Small intestine (tissue), 7 donors: ENCODE data around the gene ANKLE1. TPM values are rescaled to one million over a fixed set of nuclear protein-coding genes. Genes with fewer than 3 reads are reported as not detected.

ENCODE experiments used
- DNase-seq, 2 donors: peaks; one replicate each; pipeline versions ENCODE4 v3.0.0 to v3.0.0-alpha.2; 2013
- FAIRE-seq: peaks from 2 replicates; lab custom pipeline; 2012; peaks lifted over from hg19 to GRCh38; lab: Jason Lieb, UNC
- H3K27ac ChIP-seq, 3 donors: one replicate each; pipeline ENCODE4 v1.5.1; 2013; ENCODE audit warnings: low read length in 2 of 3, mild to moderate bottlenecking in 2 of 3, control low read depth in 1 of 3, inconsistent platforms in 1 of 3, low read depth in 1 of 3, moderate library complexity in 1 of 3
- H3K27me3 ChIP-seq, 3 donors: one replicate each; pipeline ENCODE4 v1.6.1; 2013; ENCODE audit warnings: low read length in 3 of 3, inconsistent platforms in 1 of 3; ENCODE audit not compliant: control insufficient read depth in 3 of 3, insufficient read depth in 3 of 3
- H3K36me3 ChIP-seq, 3 donors: one replicate each; pipeline ENCODE4 v1.6.1; 2013; ENCODE audit warnings: low read length in 3 of 3, inconsistent platforms in 1 of 3, low read depth in 1 of 3, mild to moderate bottlenecking in 1 of 3, moderate library complexity in 1 of 3; ENCODE audit not compliant: control insufficient read depth in 3 of 3, insufficient read depth in 2 of 3
- H3K4me1 ChIP-seq, 3 donors: one replicate each; pipeline ENCODE4 v1.6.1; 2013; ENCODE audit warnings: low read length in 2 of 3, inconsistent platforms in 1 of 3, low read depth in 1 of 3, mild to moderate bottlenecking in 1 of 3, moderate library complexity in 1 of 3; ENCODE audit not compliant: control insufficient read depth in 3 of 3, insufficient read depth in 2 of 3
- H3K4me3 ChIP-seq, 3 donors: one replicate each; pipeline ENCODE4 v1.5.1; 2013; ENCODE audit warnings: low read length in 3 of 3, control low read depth in 1 of 3, inconsistent platforms in 1 of 3, low read depth in 1 of 3, mild to moderate bottlenecking in 1 of 3, moderate library complexity in 1 of 3
- H3K9me3 ChIP-seq, 2 donors: one replicate each; pipeline ENCODE4 v1.6.1; 2013; ENCODE audit warnings: low read depth in 1 of 2, low read length in 1 of 2; ENCODE audit not compliant: control insufficient read depth in 2 of 2, insufficient read depth in 1 of 2
- WGBS, 3 donors: extraction: QIAGEN DNeasy Blood & Tissue Kit; methylation state at CpG; one replicate each; pipeline ENCODE4 v1.1.7; 2013; 5-methylcytosine and 5-hydroxymethylcytosine counted together
- polyA plus RNA-seq, 4 donors: library from polyadenylated mRNA; stranded (reverse) in 3 of 4; unstranded in 1 of 4; fragments of 200-250 nt in 3 of 4; fragments of 120-200 nt in 1 of 4; gene quantifications; one replicate each; pipeline versions ENCODE4 v1.2.1 to v1.2.3, GENCODE V29; 2013
- donor health status: healthy with polysubstance abuse.
- donor health status: control.
- donor health status: control.
- donor health status: Bipolar disorder and iron deficiency.
- donor health status: healthy.

Gene ANKLE1
- polyA plus RNA-seq, 4 donors: 0.15 to 0.71 (median 0.22) TPM; not detected in 1

- Histone ChIP-seq H3K36me3 (peaks cover 0 to 4% (median 0%) of the 10 kb centered on the region in 3 donors), H3K27me3 (no peaks in the 10 kb centered on the region), H3K4me1 (peaks cover 5 to 22% (median 7%) of the 10 kb centered on the region in 3 donors), H3K9me3 (no peaks in the 10 kb centered on the region), H3K4me3 (no peak overlapping the region), H3K27ac (no peak overlapping the region)
- FAIRE-seq: no peak
- WGBS, 3 donors: 61 to 75% (median 72%) methylated on average over 12 of the region's 12 CpGs
- DNase-seq: no peak
These were observed 22.2 kb downstream of the ANKLE1 start for GRCh38 chr19:17303940-17304267.

- DNase-seq: no peak
- 54 to 65% (median 65%) methylated on average over 12 of the region's 12 CpGs for WGBS, 3 donors
- FAIRE-seq: no peak
- Histone ChIP-seq H3K27ac (peak overlapping the region; percentile 41 to 89 (median 52)), H3K4me3 (no peak overlapping the region), H3K4me1 (peaks cover 5 to 22% (median 7%) of the 10 kb centered on the region in 3 donors), H3K36me3 (peaks cover 0 to 4% (median 0%) of the 10 kb centered on the region in 3 donors), H3K9me3 (no peaks in the 10 kb centered on the region), H3K27me3 (no peaks in the 10 kb centered on the region)
These were observed 22.9 kb downstream of the ANKLE1 start for GRCh38 chr19:17304386-17305215.

- no peaks in the 10 kb centered on the region for H3K9me3 ChIP-seq
- no peaks in the 10 kb centered on the region for H3K27me3 ChIP-seq
- H3K4me1 ChIP-seq: peaks cover 5 to 24% (median 7%) of the 10 kb centered on the region in 3 donors
- no peak for FAIRE-seq
- no peak for DNase-seq
- peak overlapping the region; percentile 41 to 89 (median 52) for H3K27ac ChIP-seq
- WGBS, 3 donors: 0 to 1% (median 0%) methylated on average over 7 of the region's 7 CpGs
- peaks cover 0 to 4% (median 0%) of the 10 kb centered on the region in 3 donors for H3K36me3 ChIP-seq
- H3K4me3 ChIP-seq: peak overlapping the region in 1 of 3 donors; percentile 91
These were observed 23.5 kb downstream of the ANKLE1 start for GRCh38 chr19:17305216-17305516.

- DNase-seq (peak; percentile 99), FAIRE-seq (no peak)
- H3K4me1 ChIP-seq: peaks cover 5 to 27% (median 8%) of the 10 kb centered on the region in 3 donors
These were observed 24.0 kb downstream of the ANKLE1 start, which contains the start of gene MRPL34 for GRCh38 chr19:17305517-17306284. Gene MRPL34 (plus strand): TSS chr19:17305872. CDS start chr19:17305893, 21 bp downstream.

GRCh38 chr19:17306285-17306714 lies 24.6 kb downstream of the ANKLE1 start:
- 4 to 7% (median 4%) methylated on average over 27 to 28 of the region's 28 CpGs for WGBS, 3 donors
- peak in 1 of 2 donors; percentile 68 for DNase-seq
- peak overlapping the region; percentile 55 to 91 (median 64) for H3K4me3 ChIP-seq
- H3K9me3 ChIP-seq: no peaks in the 10 kb centered on the region
- H3K27ac ChIP-seq: peak overlapping the region; percentile 89 to 92 (median 91)
- H3K36me3 ChIP-seq: peaks cover 0 to 6% (median 0%) of the 10 kb centered on the region in 3 donors
- no peaks in the 10 kb centered on the region for H3K27me3 ChIP-seq
- peaks cover 5 to 27% (median 9%) of the 10 kb centered on the region in 3 donors for H3K4me1 ChIP-seq
- FAIRE-seq: no peak

More at GRCh38 chr19:17305517-17306284, 24.0 kb downstream of the ANKLE1 start, which contains the start of gene MRPL34:
- H3K27ac ChIP-seq: peak within 1 kb of the TSS; percentile 89 to 92 (median 91)
- peaks cover 0 to 7% (median 0%) of the 10 kb centered on the region in 3 donors for H3K36me3 ChIP-seq
- no peaks in the 10 kb centered on the region for H3K27me3 ChIP-seq
- 0% methylated on average over 54 to 55 of the region's 55 CpGs for WGBS, 3 donors
- H3K4me3 ChIP-seq: peak within 1 kb of the TSS; percentile 55 to 91 (median 64)
- H3K9me3 ChIP-seq: no peaks in the 10 kb centered on the region

- Histone ChIP-seq H3K4me1 (peaks cover 5 to 21% (median 6%) of the 10 kb centered on the region in 3 donors), H3K4me3 (no peak overlapping the region), H3K27me3 (no peaks in the 10 kb centered on the region), H3K9me3 (no peaks in the 10 kb centered on the region), H3K27ac (no peak overlapping the region), H3K36me3 (peaks cover 0 to 20% (median 2%) of the 10 kb centered on the region in 3 donors)
- no peak for FAIRE-seq
- no peak for DNase-seq
- 46 to 79% (median 75%) methylated on average over 8 of the region's 8 CpGs for WGBS, 3 donors
These were observed 26.2 kb downstream of the ANKLE1 start for GRCh38 chr19:17307876-17308377.

- FAIRE-seq: peak; percentile 47
- no peaks in the 10 kb centered on the region for H3K9me3 ChIP-seq
- H3K4me3 ChIP-seq: peak within 1 kb of the TSS; percentile 77 to 96 (median 90)
- 0 to 1% (median 0%) methylated on average over 41 to 46 of the region's 46 CpGs for WGBS, 3 donors
- H3K36me3 ChIP-seq: peaks cover under 1 to 34% (median 2%) of the 10 kb centered on the region in 3 donors
- H3K4me1 ChIP-seq: peaks cover 0 to 15% (median 2%) of the 10 kb centered on the region in 3 donors
- DNase-seq: peak; percentile 100
- H3K27ac ChIP-seq: peak within 1 kb of the TSS; percentile 10 to 74 (median 60)
- H3K27me3 ChIP-seq: no peaks in the 10 kb centered on the region
These were observed 27.7 kb downstream of the ANKLE1 start, which contains the start of gene DDA1 for GRCh38 chr19:17309198-17309964. Gene DDA1 (plus strand): TSS chr19:17309563. CDS start chr19:17309655, 92 bp downstream.
